ENCODE results near the gene HSPB9. TPM values are rescaled to one million over a fixed set of nuclear protein-coding genes. Genes with fewer than 3 reads are reported as not detected.

HSPB9 gene
- polyA plus RNA-seq, 4 donors, result 0.04 to 0.37 TPM; not detected in 2

GRCh38 chr17:42107597-42108576, 14.7 kb upstream of the HSPB9 start:
- Histone ChIP-seq H3K4me3 (ENCODE audit: low read depth in 1 of 3, low read length in 3 of 3) (peak overlapping the region in 2 of 3 donors; percentile 2 to 15), H3K9me3 (ENCODE audit: control insufficient read depth in 2 of 2, insufficient read depth in 1 of 2, low read depth in 1 of 2, low read length in 1 of 2) (no peaks in the 10 kb centered on the region), H3K36me3 (ENCODE audit: control insufficient read depth in 3 of 3, insufficient read depth in 2 of 3, low read depth in 1 of 3, low read length in 3 of 3) (peaks cover 0 to 45% (median 0%) of the 10 kb centered on the region in 3 donors), H3K4me1 (ENCODE audit: control insufficient read depth in 3 of 3, insufficient read depth in 2 of 3, low read depth in 1 of 3, low read length in 2 of 3) (peaks cover 0 to 18% (median 0%) of the 10 kb centered on the region in 3 donors), H3K27me3 (ENCODE audit: control insufficient read depth in 3 of 3, insufficient read depth in 3 of 3, low read length in 3 of 3) (no peaks in the 10 kb centered on the region), H3K27ac (ENCODE audit: low read depth in 1 of 3, low read length in 2 of 3) (peak overlapping the region in 1 of 3 donors; percentile 34)
- 42 to 50% (median 45%) methylated on average over 44 to 51 of the region's 51 CpGs for WGBS, 3 donors
- DNase-seq (peak; percentile 83 to 91), FAIRE-seq (no peak)

DNA sequence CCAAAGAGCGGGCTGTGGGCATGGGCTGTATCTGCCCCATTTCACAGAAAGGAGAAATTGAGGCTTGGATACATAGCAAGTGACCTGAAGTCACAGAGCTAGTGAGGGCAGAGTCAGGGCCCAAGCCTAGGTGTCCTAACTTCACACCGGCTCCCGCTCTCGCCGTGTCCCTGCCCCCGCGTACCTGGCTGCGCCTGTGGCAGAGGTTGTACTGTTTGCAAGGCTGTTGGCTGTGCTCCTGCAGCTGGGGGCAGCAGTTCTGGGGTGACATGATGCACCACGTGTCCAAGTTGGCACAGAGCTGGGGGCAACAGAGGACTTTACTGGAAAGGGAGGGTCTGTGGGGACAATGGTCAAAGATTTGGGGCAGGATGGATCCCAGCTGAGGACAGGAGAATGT, 13.5 kb upstream of the HSPB9 start:
- FAIRE-seq, result no peak
- WGBS, 3 donors, result 90 to 91% (median 91%) methylated on average over 9 of the region's 9 CpGs

GRCh38 chr17:42110301-42111264, 12.0 kb upstream of the HSPB9 start:
- WGBS, 3 donors, result 87 to 90% (median 89%) methylated on average over 18 of the region's 18 CpGs
- FAIRE-seq (no peak), DNase-seq (no peak)
- peak overlapping the region in 1 of 3 donors; percentile 21 for H3K27ac ChIP-seq (ENCODE audit: low read depth in 1 of 3, low read length in 2 of 3)
- no peaks in the 10 kb centered on the region for H3K9me3 ChIP-seq (ENCODE audit: control insufficient read depth in 2 of 2, insufficient read depth in 1 of 2, low read depth in 1 of 2, low read length in 1 of 2)
- no peak overlapping the region for H3K4me3 ChIP-seq (ENCODE audit: low read depth in 1 of 3, low read length in 3 of 3)
- no peaks in the 10 kb centered on the region for H3K27me3 ChIP-seq (ENCODE audit: control insufficient read depth in 3 of 3, insufficient read depth in 3 of 3, low read length in 3 of 3)
- peaks cover 0 to 26% (median 0%) of the 10 kb centered on the region in 3 donors for H3K4me1 ChIP-seq (ENCODE audit: control insufficient read depth in 3 of 3, insufficient read depth in 2 of 3, low read depth in 1 of 3, low read length in 2 of 3)
- H3K36me3 ChIP-seq (ENCODE audit: control insufficient read depth in 3 of 3, insufficient read depth in 2 of 3, low read depth in 1 of 3, low read length in 3 of 3), result peaks cover 0 to 58% (median 0%) of the 10 kb centered on the region in 3 donors

More for the DNA sequence above, 13.5 kb upstream of the HSPB9 start:
- H3K27ac ChIP-seq (ENCODE audit: low read depth in 1 of 3, low read length in 2 of 3), result no peak overlapping the region
- no peaks in the 10 kb centered on the region for H3K27me3 ChIP-seq (ENCODE audit: control insufficient read depth in 3 of 3, insufficient read depth in 3 of 3, low read length in 3 of 3)
- H3K4me3 ChIP-seq (ENCODE audit: low read depth in 1 of 3, low read length in 3 of 3), result no peak overlapping the region
- no peak for DNase-seq
- peaks cover 0 to 52% (median 0%) of the 10 kb centered on the region in 3 donors for H3K36me3 ChIP-seq (ENCODE audit: control insufficient read depth in 3 of 3, insufficient read depth in 2 of 3, low read depth in 1 of 3, low read length in 3 of 3)
- H3K9me3 ChIP-seq (ENCODE audit: control insufficient read depth in 2 of 2, insufficient read depth in 1 of 2, low read depth in 1 of 2, low read length in 1 of 2), result no peaks in the 10 kb centered on the region
- peaks cover 0 to 26% (median 0%) of the 10 kb centered on the region in 3 donors for H3K4me1 ChIP-seq (ENCODE audit: control insufficient read depth in 3 of 3, insufficient read depth in 2 of 3, low read depth in 1 of 3, low read length in 2 of 3)

- FAIRE-seq (no peak), DNase-seq (no peak)
- Histone ChIP-seq H3K27ac (ENCODE audit: low read depth in 1 of 3, low read length in 2 of 3) (peak overlapping the region in 2 of 3 donors; percentile 89 to 97), H3K9me3 (ENCODE audit: control insufficient read depth in 2 of 2, insufficient read depth in 1 of 2, low read depth in 1 of 2, low read length in 1 of 2) (no peaks in the 10 kb centered on the region), H3K27me3 (ENCODE audit: control insufficient read depth in 3 of 3, insufficient read depth in 3 of 3, low read length in 3 of 3) (no peaks in the 10 kb centered on the region), H3K4me3 (ENCODE audit: low read depth in 1 of 3, low read length in 3 of 3) (no peak overlapping the region), H3K4me1 (ENCODE audit: control insufficient read depth in 3 of 3, insufficient read depth in 2 of 3, low read depth in 1 of 3, low read length in 2 of 3) (peaks cover 0 to 26% (median 0%) of the 10 kb centered on the region in 3 donors), H3K36me3 (ENCODE audit: control insufficient read depth in 3 of 3, insufficient read depth in 2 of 3, low read depth in 1 of 3, low read length in 3 of 3) (peaks cover 0 to 61% (median 0%) of the 10 kb centered on the region in 3 donors)
- WGBS, 3 donors, result 86 to 91% (median 90%) methylated on average over 11 of the region's 11 CpGs
Measured at GRCh38 chr17:42111265-42111636, 11.4 kb upstream of the HSPB9 start.

DNA sequence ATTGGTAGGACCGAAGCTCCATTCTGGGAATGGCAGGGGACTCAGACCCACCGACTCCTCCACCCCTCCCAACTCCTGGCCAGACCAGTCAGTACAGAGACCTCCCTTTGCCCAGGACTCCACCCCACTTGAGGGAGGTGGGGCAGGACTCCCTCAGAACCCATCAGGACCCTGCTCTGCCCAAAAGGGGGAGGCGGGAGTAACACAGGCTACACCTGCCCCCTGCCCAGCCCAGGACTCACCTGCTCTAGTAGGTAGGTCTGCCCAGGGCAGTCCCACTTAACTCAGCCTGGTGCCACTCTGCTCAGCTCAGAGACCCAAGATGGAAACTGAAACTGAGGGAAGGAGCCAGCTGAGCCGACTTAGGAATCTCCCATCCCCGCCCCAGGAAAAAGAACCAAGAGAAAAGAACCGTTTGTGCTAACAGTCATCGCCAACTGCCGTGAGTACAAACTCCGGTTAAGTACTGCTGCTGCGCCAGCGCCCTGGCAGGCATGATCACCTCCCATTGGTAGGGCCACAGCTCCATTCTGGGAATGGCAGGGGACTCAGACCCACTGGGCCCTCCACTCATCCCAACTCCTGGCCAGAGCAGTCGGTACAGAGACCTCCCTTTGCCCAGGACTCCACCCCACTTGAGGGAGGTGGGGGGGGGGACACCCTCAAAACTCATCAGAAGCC, 10.6 kb upstream of the HSPB9 start:
- peak overlapping the region; percentile 82 to 97 (median 89) for H3K27ac ChIP-seq (ENCODE audit: low read depth in 1 of 3, low read length in 2 of 3)
- H3K4me1 ChIP-seq (ENCODE audit: control insufficient read depth in 3 of 3, insufficient read depth in 2 of 3, low read depth in 1 of 3, low read length in 2 of 3), result peaks cover 0 to 26% (median 0%) of the 10 kb centered on the region in 3 donors
- FAIRE-seq (no peak), DNase-seq (peak; percentile 72 to 82)
- no peaks in the 10 kb centered on the region for H3K9me3 ChIP-seq (ENCODE audit: control insufficient read depth in 2 of 2, insufficient read depth in 1 of 2, low read depth in 1 of 2, low read length in 1 of 2)
- H3K27me3 ChIP-seq (ENCODE audit: control insufficient read depth in 3 of 3, insufficient read depth in 3 of 3, low read length in 3 of 3), result no peaks in the 10 kb centered on the region
- peaks cover 0 to 67% (median 0%) of the 10 kb centered on the region in 3 donors for H3K36me3 ChIP-seq (ENCODE audit: control insufficient read depth in 3 of 3, insufficient read depth in 2 of 3, low read depth in 1 of 3, low read length in 3 of 3)
- 3 to 14% (median 12%) methylated on average over 12 of the region's 12 CpGs for WGBS, 3 donors
- peak overlapping the region; percentile 38 to 60 (median 46) for H3K4me3 ChIP-seq (ENCODE audit: low read depth in 1 of 3, low read length in 3 of 3)

DNA sequence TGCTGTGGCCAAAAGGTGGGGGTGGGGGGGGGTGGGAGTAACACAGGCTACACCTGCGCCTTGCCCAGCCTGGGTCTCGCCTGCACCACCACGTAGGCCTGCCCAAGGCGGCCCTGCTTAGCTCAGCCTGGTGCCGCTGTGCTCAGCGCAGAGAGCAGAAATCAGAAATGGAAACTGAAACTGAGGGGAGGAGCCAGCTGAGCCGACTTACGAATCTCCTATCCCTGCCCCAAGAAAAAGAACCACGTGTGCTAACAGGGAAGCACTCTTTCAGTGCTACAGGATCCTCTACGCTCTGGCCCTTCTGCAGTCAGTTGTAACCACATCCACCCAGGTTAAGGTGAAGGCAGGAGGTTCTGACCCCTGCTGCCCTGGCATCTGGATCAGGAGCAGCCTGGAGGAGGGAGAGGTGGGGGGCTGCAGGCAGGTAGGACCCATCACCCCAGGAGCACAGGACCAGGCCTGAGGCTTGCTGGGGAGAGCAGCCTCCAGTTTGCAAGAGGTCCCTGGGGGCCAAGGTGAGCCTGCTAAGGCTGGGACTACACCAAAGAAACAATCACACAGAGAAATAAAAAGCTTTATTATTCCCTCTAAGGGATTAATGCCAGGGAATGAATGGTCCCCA, 9.9 kb upstream of the HSPB9 start, which contains the start of gene DHX58:
Gene DHX58, minus strand, starts transcription at position 163 of the 625 bp plus-strand sequence. CDS start 822 bp downstream, outside the sequence.
- no peak for FAIRE-seq
- peaks cover 0 to 20% (median 0%) of the 10 kb centered on the region in 3 donors for H3K4me1 ChIP-seq (ENCODE audit: control insufficient read depth in 3 of 3, insufficient read depth in 2 of 3, low read depth in 1 of 3, low read length in 2 of 3)
- peak within 1 kb of the TSS; percentile 38 to 60 (median 46) for H3K4me3 ChIP-seq (ENCODE audit: low read depth in 1 of 3, low read length in 3 of 3)
- H3K27me3 ChIP-seq (ENCODE audit: control insufficient read depth in 3 of 3, insufficient read depth in 3 of 3, low read length in 3 of 3), result no peaks in the 10 kb centered on the region
- peak within 1 kb of the TSS; percentile 82 to 97 (median 89) for H3K27ac ChIP-seq (ENCODE audit: low read depth in 1 of 3, low read length in 2 of 3)
- peaks cover 0 to 74% (median 0%) of the 10 kb centered on the region in 3 donors for H3K36me3 ChIP-seq (ENCODE audit: control insufficient read depth in 3 of 3, insufficient read depth in 2 of 3, low read depth in 1 of 3, low read length in 3 of 3)
- DNase-seq, result peak; percentile 92 to 93
- no peaks in the 10 kb centered on the region for H3K9me3 ChIP-seq (ENCODE audit: control insufficient read depth in 2 of 2, insufficient read depth in 1 of 2, low read depth in 1 of 2, low read length in 1 of 2)
- 0 to 3% (median 1%) methylated on average over 10 of the region's 10 CpGs for WGBS, 3 donors

- H3K36me3 ChIP-seq (ENCODE audit: control insufficient read depth in 3 of 3, insufficient read depth in 2 of 3, low read depth in 1 of 3, low read length in 3 of 3), result peaks cover 0 to 76% (median 0%) of the 10 kb centered on the region in 3 donors
- peak overlapping the region; percentile 82 to 97 (median 89) for H3K27ac ChIP-seq (ENCODE audit: low read depth in 1 of 3, low read length in 2 of 3)
- WGBS, 3 donors, result 87 to 90% (median 87%) methylated on average over 28 of the region's 28 CpGs
- FAIRE-seq (no peak), DNase-seq (no peak)
- H3K4me1 ChIP-seq (ENCODE audit: control insufficient read depth in 3 of 3, insufficient read depth in 2 of 3, low read depth in 1 of 3, low read length in 2 of 3), result peaks cover 0 to 20% (median 0%) of the 10 kb centered on the region in 3 donors
- H3K9me3 ChIP-seq (ENCODE audit: control insufficient read depth in 2 of 2, insufficient read depth in 1 of 2, low read depth in 1 of 2, low read length in 1 of 2), result no peaks in the 10 kb centered on the region
- no peaks in the 10 kb centered on the region for H3K27me3 ChIP-seq (ENCODE audit: control insufficient read depth in 3 of 3, insufficient read depth in 3 of 3, low read length in 3 of 3)
- no peak overlapping the region for H3K4me3 ChIP-seq (ENCODE audit: low read depth in 1 of 3, low read length in 3 of 3)
Measured at GRCh38 chr17:42113293-42114069, 9.1 kb upstream of the HSPB9 start.
